Thyroid gland (tissue), 4 donors: ENCODE results near the gene LRFN2.

Source experiments
- POLR2A ChIP-seq, 2 donors: fragments of 450-650 bp; IDR thresholded peaks; one replicate each; pipeline ENCODE4 v1.6.1; 2017; ENCODE audit warnings: antibody characterized with exemption in 2 of 2, mild to moderate bottlenecking in 2 of 2, moderate library complexity in 1 of 2
- TF ChIP-seq, protein P1 (sequence below), 6 experiments: fragments of 200-600 bp in 3 of 6; fragments of 450-650 bp in 3 of 6; sonication (generic) in 3 of 6; IDR thresholded peaks; one replicate each; pipeline ENCODE4 v1.5.1; 2016 to 2019; ENCODE audit warnings: antibody characterized with exemption in 6 of 6, mild to moderate bottlenecking in 2 of 6, inconsistent platforms in 1 of 6, moderate library complexity in 1 of 6

GRCh38 chr6:40529040-40529439, 58.1 kb downstream of the LRFN2 start:
- TF ChIP-seq, protein P1, sequence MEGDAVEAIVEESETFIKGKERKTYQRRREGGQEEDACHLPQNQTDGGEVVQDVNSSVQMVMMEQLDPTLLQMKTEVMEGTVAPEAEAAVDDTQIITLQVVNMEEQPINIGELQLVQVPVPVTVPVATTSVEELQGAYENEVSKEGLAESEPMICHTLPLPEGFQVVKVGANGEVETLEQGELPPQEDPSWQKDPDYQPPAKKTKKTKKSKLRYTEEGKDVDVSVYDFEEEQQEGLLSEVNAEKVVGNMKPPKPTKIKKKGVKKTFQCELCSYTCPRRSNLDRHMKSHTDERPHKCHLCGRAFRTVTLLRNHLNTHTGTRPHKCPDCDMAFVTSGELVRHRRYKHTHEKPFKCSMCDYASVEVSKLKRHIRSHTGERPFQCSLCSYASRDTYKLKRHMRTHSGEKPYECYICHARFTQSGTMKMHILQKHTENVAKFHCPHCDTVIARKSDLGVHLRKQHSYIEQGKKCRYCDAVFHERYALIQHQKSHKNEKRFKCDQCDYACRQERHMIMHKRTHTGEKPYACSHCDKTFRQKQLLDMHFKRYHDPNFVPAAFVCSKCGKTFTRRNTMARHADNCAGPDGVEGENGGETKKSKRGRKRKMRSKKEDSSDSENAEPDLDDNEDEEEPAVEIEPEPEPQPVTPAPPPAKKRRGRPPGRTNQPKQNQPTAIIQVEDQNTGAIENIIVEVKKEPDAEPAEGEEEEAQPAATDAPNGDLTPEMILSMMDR (IDR thresholded peaks at IDR 0.05): no peak
- no peak for TF ChIP-seq POLR2A (IDR thresholded peaks at IDR 0.05)
